ENCODE data around the gene DOCK9. TPM values are rescaled to one million over a fixed set of nuclear protein-coding genes. Genes with fewer than 3 reads are reported as not detected.

DOCK9 gene
- total and polyA plus RNA-seq, 2 experiments from 2014 or later: 8.5 to 57.7 TPM

DNA sequence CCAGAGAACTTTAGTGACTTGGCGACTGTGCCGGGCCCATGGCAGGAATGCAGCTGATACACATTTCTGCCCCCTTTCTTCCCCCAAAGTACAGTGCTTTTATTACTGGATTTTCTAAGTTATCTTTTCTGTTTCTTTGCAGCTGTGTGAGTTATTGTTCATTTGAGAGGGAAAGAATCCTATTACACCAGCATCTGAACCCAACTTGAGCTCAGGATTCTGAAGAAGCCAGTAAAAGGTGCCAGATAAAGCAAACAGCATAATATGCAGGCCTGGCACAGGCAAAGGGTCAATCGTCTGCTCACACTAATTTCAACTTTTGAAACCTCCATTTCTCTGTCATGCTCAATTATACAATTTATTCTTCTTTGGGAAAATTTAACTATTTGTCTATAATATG lies 93.9 kb downstream of the DOCK9 start:
- H3K27me3 Mint-ChIP-seq (ENCODE audit: insufficient read depth, low read depth, poor library complexity): no peaks in the 10 kb centered on the region
- Histone ChIP-seq H3K4me3 (no peak overlapping the region), H2AFZ (no peak overlapping the region), H4K20me1 (replicated peaks; ENCODE audit: insufficient read depth) (no peaks in the 10 kb centered on the region), H3K27me3 (ENCODE audit: insufficient read depth) (no peaks in the 10 kb centered on the region), H3K4me1 (ENCODE audit: insufficient read depth) (peaks cover 5% of the 10 kb centered on the region; the same call in 1 of the 2 replicates), H3K27ac (ENCODE audit: low read depth) (no peak overlapping the region), H3K36me3 (ENCODE audit: insufficient read depth) (peaks cover 11% of the 10 kb centered on the region), H3K9me2 (ENCODE audit: insufficient read depth) (no peaks in the 10 kb centered on the region), H3K79me2 (replicated peaks; ENCODE audit: insufficient read depth) (no peaks in the 10 kb centered on the region), H3K4me2 (no peak overlapping the region), H3F3A (replicated peaks; ENCODE audit: low read depth) (no peaks in the 10 kb centered on the region)
- no peak overlapping the region for H3K4me3 Mint-ChIP-seq
- H3K4me1 Mint-ChIP-seq: peaks cover 24% of the 10 kb centered on the region
- no peaks in the 10 kb centered on the region for H3K9me3 Mint-ChIP-seq
- DNase-seq (ENCODE audit: low spot score) (no peak), ATAC-seq (no peak)
- no peak overlapping the region for H3K27ac Mint-ChIP-seq
- H3K36me3 Mint-ChIP-seq (ENCODE audit: low read depth): peaks cover 3% of the 10 kb centered on the region
- TF ChIP-seq, protein P1, sequence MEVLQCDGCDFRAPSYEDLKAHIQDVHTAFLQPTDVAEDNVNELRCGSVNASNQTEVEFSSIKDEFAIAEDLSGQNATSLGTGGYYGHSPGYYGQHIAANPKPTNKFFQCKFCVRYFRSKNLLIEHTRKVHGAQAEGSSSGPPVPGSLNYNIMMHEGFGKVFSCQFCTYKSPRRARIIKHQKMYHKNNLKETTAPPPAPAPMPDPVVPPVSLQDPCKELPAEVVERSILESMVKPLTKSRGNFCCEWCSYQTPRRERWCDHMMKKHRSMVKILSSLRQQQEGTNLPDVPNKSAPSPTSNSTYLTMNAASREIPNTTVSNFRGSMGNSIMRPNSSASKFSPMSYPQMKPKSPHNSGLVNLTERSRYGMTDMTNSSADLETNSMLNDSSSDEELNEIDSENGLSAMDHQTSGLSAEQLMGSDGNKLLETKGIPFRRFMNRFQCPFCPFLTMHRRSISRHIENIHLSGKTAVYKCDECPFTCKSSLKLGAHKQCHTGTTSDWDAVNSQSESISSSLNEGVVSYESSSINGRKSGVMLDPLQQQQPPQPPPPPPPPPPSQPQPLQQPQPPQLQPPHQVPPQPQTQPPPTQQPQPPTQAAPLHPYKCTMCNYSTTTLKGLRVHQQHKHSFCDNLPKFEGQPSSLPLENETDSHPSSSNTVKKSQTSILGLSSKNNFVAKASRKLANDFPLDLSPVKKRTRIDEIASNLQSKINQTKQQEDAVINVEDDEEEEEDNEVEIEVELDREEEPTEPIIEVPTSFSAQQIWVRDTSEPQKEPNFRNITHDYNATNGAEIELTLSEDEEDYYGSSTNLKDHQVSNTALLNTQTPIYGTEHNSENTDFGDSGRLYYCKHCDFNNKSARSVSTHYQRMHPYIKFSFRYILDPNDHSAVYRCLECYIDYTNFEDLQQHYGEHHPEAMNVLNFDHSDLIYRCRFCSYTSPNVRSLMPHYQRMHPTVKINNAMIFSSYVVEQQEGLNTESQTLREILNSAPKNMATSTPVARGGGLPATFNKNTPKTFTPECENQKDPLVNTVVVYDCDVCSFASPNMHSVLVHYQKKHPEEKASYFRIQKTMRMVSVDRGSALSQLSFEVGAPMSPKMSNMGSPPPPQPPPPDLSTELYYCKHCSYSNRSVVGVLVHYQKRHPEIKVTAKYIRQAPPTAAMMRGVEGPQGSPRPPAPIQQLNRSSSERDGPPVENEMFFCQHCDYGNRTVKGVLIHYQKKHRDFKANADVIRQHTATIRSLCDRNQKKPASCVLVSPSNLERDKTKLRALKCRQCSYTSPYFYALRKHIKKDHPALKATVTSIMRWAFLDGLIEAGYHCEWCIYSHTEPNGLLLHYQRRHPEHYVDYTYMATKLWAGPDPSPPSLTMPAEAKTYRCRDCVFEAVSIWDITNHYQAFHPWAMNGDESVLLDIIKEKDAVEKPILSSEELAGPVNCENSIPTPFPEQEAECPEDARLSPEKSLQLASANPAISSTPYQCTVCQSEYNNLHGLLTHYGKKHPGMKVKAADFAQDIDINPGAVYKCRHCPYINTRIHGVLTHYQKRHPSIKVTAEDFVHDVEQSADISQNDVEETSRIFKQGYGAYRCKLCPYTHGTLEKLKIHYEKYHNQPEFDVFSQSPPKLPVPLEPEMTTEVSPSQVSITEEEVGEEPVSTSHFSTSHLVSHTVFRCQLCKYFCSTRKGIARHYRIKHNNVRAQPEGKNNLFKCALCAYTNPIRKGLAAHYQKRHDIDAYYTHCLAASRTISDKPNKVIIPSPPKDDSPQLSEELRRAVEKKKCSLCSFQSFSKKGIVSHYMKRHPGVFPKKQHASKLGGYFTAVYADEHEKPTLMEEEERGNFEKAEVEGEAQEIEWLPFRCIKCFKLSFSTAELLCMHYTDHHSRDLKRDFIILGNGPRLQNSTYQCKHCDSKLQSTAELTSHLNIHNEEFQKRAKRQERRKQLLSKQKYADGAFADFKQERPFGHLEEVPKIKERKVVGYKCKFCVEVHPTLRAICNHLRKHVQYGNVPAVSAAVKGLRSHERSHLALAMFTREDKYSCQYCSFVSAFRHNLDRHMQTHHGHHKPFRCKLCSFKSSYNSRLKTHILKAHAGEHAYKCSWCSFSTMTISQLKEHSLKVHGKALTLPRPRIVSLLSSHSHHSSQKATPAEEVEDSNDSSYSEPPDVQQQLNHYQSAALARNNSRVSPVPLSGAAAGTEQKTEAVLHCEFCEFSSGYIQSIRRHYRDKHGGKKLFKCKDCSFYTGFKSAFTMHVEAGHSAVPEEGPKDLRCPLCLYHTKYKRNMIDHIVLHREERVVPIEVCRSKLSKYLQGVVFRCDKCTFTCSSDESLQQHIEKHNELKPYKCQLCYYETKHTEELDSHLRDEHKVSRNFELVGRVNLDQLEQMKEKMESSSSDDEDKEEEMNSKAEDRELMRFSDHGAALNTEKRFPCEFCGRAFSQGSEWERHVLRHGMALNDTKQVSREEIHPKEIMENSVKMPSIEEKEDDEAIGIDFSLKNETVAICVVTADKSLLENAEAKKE (CRISPR knock-in tag; IDR thresholded peaks at IDR 0.05): no peak
- no peak for TF ChIP-seq EZH2 (IDR thresholded peaks at IDR 0.05; ENCODE audit: low read depth, unreplicated experiment)
- no peak for TF ChIP-seq STAT1 (IDR thresholded peaks at IDR 0.05; ENCODE audit: unreplicated experiment)
- TF ChIP-seq, protein P2, sequence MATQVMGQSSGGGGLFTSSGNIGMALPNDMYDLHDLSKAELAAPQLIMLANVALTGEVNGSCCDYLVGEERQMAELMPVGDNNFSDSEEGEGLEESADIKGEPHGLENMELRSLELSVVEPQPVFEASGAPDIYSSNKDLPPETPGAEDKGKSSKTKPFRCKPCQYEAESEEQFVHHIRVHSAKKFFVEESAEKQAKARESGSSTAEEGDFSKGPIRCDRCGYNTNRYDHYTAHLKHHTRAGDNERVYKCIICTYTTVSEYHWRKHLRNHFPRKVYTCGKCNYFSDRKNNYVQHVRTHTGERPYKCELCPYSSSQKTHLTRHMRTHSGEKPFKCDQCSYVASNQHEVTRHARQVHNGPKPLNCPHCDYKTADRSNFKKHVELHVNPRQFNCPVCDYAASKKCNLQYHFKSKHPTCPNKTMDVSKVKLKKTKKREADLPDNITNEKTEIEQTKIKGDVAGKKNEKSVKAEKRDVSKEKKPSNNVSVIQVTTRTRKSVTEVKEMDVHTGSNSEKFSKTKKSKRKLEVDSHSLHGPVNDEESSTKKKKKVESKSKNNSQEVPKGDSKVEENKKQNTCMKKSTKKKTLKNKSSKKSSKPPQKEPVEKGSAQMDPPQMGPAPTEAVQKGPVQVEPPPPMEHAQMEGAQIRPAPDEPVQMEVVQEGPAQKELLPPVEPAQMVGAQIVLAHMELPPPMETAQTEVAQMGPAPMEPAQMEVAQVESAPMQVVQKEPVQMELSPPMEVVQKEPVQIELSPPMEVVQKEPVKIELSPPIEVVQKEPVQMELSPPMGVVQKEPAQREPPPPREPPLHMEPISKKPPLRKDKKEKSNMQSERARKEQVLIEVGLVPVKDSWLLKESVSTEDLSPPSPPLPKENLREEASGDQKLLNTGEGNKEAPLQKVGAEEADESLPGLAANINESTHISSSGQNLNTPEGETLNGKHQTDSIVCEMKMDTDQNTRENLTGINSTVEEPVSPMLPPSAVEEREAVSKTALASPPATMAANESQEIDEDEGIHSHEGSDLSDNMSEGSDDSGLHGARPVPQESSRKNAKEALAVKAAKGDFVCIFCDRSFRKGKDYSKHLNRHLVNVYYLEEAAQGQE (IDR thresholded peaks at IDR 0.05; ENCODE audit: unreplicated experiment): no peak
- TF ChIP-seq CREB1 (CRISPR knock-in tag; IDR thresholded peaks at IDR 0.05; ENCODE audit: low read depth): no peak
- TF ChIP-seq, protein P3, sequence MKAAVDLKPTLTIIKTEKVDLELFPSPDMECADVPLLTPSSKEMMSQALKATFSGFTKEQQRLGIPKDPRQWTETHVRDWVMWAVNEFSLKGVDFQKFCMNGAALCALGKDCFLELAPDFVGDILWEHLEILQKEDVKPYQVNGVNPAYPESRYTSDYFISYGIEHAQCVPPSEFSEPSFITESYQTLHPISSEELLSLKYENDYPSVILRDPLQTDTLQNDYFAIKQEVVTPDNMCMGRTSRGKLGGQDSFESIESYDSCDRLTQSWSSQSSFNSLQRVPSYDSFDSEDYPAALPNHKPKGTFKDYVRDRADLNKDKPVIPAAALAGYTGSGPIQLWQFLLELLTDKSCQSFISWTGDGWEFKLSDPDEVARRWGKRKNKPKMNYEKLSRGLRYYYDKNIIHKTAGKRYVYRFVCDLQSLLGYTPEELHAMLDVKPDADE (IDR thresholded peaks at IDR 0.05): no peak
- TF ChIP-seq JUNB (IDR thresholded peaks at IDR 0.05; ENCODE audit: unreplicated experiment): no peak
- TF ChIP-seq EZH2phosphoT487 (IDR thresholded peaks at IDR 0.05; ENCODE audit: unreplicated experiment): no peak
- TF ChIP-seq, protein P4, sequence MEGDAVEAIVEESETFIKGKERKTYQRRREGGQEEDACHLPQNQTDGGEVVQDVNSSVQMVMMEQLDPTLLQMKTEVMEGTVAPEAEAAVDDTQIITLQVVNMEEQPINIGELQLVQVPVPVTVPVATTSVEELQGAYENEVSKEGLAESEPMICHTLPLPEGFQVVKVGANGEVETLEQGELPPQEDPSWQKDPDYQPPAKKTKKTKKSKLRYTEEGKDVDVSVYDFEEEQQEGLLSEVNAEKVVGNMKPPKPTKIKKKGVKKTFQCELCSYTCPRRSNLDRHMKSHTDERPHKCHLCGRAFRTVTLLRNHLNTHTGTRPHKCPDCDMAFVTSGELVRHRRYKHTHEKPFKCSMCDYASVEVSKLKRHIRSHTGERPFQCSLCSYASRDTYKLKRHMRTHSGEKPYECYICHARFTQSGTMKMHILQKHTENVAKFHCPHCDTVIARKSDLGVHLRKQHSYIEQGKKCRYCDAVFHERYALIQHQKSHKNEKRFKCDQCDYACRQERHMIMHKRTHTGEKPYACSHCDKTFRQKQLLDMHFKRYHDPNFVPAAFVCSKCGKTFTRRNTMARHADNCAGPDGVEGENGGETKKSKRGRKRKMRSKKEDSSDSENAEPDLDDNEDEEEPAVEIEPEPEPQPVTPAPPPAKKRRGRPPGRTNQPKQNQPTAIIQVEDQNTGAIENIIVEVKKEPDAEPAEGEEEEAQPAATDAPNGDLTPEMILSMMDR (conservative IDR thresholded peaks at IDR 0.05; ENCODE audit: low read depth in 2 of 2): no peak
- TF ChIP-seq ZNF114 (CRISPR knock-in tag; IDR thresholded peaks at IDR 0.05): no peak
- TF ChIP-seq ZNF331 (CRISPR knock-in tag; IDR thresholded peaks at IDR 0.05; ENCODE audit: low read depth): no peak
- no peak for TF ChIP-seq NANOG (IDR thresholded peaks at IDR 0.05; ENCODE audit: borderline replicate concordance)
